HG03571 (cell line): Measurements from ENCODE around the gene FHL2.

Source experiments
- ATAC-seq: cut with Tn5 transposase; IDR thresholded peaks from one replicate; pipeline ENCODE4 v1.9.1; 2021; ENCODE audit not compliant: unreplicated experiment

Gene FHL2

DNA sequence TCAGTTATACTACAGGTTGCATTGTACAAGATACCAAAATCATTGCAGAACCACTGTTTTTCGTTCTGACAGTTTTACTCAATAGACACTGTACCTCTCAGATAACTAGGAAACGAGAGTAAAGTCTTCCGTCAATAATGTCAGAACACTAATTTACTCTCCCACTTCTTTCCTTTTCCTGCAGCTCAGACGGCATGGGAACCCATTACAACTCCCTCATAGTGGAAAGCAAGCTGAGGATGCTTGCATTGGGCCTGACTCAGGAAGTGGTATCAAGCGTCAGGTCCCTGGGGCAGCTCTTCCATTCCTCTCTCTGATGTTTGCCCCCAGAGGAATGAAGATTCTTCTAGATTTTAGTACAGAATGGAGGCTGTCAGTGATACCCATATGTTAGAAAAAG lies 23.9 kb upstream of the FHL2 start:
- ATAC-seq: no peak

DNA sequence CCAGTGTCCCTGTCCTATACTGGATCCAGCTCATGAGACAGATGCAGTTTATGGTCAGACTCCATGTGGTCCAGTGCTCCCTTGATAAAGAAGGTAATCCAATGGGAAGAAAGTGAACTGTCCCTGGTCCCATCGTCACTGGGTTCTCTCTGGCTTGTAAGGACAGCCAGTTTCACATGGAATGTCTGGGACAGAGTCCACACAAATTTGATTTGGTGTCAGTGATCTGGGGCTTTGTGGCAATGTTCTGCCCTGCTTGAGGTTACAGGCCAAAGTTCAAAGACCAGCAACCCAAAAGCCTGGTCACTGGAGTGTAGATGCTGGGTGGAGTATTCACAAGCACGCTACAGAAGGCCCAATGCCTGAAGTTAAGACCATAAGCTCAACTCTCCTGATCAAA lies 22.2 kb upstream of the FHL2 start:
- no peak for ATAC-seq

DNA sequence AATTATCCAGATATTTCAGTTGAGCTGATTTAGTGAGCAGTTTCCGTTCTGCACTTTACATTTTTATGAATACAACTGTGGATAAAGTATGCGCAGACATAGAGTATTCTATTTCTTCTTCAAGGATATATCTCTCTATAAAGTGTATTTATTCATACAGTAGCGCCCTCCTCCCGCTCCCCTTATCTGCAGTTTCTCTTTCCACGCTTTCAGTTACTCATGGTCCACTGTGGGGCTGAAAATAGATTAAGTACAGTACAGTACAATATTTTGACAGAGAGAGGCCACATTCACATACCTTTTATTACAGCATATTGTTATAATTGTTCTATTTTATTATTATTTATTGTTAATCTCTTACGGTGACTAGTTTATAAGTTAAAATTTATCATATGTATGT lies 19.7 kb upstream of the FHL2 start:
- ATAC-seq: no peak

DNA sequence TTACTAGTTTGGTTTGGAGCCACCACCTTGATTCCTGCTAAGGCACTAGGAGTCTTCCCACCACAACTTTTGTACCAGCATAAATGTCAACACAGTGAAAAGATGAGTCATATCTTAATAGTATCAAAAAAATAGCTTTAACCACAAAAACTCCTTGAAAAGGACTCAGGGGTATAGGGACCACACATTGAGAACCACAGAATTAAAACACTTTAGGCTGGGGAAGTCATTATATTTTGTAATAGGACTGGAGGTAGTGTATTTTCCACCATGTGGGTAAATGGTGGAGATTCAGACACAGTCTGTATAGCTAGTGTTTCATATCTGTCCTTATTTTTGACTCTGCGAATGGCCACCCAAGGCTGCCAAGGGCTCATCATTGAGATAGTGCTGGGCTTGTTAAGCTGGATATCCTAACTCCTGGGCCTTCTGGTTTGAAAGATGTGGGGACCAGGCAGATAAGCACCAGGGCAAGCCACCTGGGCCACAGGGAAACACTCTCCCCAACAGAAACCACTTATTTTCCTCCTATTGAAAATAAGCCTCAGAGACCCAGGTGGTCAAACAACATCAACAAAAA lies 19.1 kb upstream of the FHL2 start:
- ATAC-seq: no peak

DNA sequence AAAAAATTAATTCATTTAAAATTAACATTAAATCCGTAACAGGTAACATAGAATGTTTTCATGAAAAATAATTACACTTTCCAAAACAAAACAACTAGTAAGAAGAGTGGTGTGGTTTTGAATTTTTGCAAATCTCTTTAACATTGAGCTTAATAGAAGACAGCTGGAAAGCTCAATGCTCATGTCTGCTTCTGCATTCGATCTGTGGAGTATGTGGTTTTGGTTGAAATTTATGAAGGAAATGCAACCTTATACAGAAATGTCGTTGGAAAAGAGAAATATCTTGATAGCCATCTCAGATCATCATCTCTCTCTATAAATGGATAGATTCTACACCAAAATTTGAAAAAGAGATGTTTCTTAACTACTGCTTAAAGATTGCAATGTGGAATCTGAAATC lies 17.3 kb upstream of the FHL2 start:
- ATAC-seq: no peak

DNA sequence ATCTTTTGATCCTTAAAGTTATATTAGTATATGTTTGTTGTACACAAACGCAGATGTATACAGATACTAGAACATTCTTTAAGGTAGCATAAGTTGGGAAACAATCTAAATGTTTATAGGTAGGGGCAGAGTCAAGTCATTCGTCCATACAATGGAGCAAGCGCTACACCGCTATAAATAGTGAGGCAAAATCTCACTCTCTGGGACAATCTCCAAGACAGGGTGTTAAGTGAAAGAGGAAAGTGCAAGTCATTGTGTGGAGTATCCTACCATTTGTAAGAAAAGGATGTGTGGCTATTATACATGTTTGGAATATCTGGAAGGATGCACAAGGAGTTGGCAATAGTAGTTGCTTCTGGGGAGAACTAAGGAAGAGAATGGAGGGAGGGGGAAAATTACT lies 16.2 kb upstream of the FHL2 start:
- ATAC-seq: no peak

DNA sequence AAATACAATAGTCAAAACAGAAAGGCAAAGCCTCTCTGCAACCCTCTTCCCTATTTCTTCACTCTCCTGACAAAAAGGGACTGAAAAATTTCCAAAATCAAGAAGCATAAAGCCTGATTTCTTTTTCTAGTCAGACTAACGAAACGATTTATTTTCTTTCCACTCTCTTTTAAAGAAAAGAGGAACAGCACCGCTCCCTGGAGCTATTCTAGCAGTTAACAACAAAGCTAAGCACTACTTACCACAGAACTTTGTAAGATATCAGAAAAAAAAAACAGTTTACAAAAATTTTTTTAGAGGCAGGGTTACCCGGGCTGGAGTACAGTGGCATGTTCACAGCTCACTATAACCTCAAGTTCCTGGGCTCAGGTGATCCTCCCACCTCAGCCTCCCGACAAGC lies 14.4 kb upstream of the FHL2 start:
- ATAC-seq: no peak

DNA sequence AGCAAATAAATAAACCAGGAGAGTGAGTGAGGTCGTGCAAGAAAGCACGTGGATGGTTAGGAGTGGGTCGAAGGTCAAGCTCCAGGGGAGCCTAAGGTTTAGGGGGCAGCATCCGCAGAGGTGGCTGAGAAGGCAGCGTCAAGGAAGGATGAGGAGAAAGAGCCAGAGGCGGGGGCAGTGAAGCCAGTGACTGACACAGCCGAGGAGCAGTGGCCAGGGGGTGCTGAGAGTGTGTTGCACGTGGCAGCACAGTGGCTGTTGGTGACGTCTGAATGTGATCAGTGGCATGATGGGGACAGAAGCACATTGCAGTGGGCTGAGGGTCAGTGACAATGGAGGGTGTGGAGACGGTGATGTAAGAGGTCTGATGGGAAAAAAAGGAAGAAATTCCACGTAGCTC lies 13.7 kb upstream of the FHL2 start:
- ATAC-seq: no peak

DNA sequence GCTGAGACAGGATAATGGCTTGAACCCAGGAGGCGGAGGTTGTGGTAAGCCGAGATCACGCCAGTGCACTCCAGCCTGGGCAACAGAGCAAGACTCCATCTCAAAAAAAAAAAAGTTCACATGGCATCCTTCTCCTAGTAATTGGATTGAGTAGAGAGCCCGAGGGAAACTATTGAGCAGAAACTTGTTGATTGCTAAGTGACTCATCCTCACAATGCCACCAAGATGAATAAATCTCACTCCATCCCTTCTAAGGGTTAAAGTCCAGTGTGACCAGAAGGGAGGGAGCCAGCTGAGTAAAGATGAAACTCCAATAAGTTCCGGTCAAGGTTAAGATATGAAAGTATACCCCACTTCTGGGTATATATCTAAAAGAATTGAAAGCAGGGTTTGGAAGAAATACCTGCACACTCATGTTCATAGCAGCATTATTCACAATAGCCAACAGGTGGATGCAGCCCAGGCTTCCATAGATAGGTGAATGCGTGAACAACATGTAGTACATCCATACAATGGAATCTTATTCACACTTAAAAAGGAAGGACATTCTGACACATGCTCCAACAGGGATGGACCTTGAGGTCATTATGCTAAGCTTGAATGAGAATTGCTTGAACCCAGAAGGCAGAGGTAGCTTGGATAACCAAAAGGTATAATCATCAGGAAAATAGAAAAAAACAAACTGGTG lies 13.0 kb upstream of the FHL2 start:
- ATAC-seq: no peak

DNA sequence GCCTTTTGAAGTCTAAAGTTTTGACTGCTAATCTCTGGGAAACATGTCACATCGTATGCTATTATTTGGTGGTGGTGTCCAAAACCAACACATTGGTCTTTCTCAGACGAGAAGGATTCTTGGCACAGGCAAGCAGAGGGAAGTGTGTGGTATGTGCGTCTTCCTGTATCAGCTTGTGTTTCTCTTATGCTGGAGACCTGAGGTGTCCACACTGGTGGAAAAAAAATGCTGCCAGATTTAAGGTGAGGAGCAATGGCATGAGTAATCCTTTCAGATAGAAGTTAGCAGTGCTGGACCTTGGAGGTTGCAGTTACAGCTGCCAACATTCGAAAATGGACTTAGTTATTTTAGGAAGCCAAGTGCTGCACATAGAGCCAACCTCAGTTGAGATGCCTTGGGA lies 11.7 kb upstream of the FHL2 start:
- no peak for ATAC-seq

DNA sequence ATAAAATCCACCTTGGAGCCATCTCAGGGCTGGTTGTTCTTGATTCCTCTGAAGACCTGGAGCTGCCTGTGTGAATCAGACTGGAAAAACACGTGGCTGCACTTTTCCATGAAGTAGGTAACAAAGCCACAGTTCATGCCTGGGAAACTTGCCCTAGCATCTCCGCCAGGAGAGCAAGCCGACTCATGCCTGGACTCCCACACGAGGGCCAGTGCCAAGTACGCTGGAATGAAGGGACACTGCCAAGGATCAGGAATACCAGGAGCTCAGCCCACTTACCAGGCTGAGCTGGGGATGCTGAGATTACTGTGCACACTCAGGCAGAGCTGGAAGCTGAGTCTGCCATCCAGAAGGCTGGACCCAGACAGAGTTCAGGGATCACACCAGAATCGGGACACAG lies 10.9 kb upstream of the FHL2 start:
- no peak for ATAC-seq

DNA sequence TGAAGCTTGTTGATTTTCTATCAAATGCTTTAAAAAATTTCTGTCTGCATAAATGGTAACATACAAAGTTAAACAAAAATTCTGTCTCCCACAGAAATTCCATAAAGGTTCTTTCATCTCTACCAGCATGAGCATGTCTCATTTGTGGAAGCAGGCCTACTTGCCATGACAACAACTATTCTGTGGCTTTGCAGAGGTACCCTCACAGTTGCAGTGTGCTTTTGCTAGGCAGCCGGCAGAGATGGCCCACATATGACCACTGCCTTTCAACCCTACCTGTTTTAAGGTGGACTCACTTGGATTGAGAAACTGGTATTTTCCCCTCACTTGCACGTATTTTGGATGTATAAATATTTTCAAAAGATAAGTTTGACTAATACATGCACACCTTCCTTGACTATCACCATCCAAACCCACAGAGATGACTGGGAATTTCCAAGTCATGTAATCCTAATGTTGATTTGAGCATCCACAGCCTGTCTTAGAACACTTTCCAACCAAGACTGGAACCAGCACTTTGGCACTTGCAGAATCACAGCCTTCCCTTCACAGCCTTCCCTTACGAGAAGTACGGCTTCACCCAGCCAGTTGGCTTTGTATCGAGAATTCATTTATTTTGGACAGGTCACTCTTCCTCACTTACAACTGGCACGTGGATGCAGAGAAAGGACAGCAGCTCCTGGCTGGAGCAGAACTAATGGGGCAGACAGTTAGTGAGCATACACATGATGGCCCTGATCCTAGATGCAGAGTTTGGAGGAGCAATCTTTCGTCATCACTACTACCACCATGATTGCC lies 9.3 kb upstream of the FHL2 start:
- no peak for ATAC-seq

DNA sequence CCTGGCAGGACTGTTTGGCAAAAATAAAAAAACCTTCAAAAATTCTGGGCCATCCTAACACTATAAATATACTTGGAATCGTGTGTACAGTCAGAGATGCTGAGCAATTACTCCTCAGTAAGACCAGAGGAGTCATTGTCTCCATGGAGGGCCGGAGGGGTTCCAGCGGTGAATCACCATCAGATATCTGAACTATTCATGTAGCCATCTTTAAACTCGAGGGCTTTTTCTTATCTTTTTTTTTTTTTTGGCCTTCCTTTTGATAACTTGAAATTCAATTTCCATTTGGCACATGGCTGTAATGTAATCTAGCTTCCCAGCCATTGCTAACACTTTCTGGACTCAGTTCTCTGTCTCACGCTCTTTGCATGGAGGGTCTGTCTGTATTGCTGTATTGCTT lies 7.4 kb upstream of the FHL2 start:
- no peak for ATAC-seq

DNA sequence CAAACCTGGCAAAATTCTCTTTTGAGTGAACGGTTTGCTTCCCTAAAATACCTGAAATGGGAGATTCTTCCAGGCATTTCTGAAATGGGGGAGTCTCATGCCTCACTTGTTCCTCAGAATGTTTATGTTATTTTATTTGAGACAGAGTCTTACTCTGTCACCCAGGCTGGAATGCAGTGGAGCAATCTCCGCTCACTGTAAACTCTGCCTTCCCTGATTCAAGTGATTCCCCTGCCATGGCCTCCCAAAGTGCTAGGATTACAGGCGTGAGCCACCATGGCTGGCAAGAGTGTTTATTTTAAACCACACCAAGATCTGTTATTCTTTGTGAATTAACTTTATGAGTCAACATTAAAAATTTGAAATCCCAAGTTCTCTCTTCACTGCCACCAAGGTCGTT lies 6.4 kb upstream of the FHL2 start:
- ATAC-seq: no peak

DNA sequence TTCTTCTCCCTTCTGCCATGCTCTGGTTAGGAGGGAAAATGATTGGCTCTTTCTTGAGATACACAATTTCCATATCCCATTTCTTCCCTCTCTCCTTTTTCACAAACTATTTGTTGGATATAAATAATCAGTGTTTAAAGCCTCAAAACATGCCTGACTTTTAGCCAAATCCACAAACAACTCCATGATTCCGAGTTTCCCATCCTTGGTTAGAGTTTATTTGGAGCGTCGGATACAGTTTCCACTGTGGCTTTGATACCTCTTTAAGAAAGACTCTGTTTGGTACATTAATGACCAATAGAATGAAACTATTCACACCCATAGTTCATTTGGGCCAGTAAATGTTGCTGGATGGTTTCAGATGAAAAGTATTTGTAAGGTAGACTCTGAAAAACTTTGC lies 5.9 kb upstream of the FHL2 start:
- no peak for ATAC-seq

DNA sequence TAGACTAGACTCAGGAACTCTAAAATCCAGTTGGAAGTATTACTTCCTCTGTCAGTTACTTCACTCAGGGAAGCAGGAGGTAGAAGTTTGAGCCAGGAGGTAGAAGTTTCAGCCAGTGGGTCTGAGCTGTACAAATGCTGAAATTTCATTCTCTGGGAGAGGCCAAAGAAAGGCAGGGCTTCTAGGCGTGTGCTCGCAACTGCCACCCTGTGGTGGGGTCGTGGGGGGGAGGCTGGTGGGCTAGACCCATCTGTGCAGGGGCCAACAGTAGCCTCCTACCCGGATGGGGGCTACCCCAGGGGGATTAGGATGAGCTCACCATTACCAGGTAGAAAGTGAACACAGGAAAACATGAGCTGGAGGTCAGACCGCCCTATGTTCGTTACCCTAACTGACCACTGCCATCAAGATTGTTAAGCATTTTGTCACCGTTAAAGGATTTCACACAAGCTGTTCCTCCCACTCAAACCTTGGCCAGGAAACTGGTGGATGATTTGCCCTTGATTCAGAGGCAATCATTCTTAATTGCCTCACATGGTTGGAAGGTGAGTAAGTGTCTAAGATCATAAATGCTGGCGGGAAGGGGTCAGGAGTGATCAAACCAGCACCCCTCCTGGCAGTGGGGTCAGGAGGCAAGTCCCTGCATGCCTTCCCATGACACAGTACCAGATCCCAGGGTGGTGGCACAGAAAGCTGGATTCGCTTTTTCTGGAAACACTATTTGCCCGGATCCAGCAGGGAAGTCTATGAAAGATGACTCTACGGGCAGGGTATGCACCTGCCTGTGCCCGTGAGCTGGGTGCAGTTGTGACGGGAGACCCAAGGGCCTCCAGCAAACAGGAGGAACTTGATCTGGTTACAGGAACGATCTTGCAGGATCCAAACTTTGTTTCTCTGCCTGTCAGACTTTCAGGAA lies 5.2 kb upstream of the FHL2 start:
- ATAC-seq: no peak

DNA sequence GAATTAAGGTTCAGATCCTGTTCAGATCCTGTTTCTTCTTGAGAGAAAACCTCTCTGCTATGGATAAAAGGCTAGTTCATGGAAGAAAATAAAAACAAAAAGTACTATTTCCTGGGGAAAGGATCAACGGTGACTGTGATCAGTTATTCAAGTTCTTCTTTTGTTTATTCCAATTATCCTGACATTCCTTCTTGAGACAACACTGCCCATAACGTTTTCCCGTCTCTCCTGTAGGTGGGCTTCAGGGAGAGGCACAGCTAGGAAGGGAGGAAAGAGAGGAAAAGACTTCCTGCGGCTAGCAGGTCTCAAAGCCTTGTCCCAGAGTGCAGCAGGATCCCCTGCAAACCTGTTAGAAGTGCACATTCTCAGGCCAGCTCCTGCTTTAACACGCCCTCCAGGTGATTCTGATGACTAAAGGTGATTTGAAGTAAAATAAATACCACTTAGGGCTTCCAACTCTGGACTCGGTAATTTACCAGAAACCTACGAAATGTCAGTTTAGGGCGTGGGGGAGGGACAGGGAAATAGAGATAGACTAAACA lies 4.5 kb upstream of the FHL2 start:
- no peak for ATAC-seq

DNA sequence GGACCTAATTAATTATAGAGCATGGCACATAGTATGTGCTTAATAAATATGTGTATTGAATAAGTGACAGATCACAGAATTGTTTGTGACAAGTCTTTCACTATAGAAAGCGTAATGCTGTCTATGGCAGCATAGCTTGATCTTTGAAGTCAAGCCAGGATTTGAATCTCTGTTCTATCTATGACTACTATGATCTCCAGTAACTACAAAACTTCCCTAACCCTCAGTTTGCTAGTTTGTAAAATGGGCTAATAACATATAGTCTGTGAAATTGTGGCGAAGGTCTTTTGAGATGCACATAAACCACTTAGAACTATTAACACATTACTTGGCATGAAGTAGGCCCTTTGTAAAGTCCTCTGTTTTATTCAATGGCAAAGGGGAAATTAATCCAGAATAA lies 4.0 kb upstream of the FHL2 start:
- ATAC-seq: no peak

DNA sequence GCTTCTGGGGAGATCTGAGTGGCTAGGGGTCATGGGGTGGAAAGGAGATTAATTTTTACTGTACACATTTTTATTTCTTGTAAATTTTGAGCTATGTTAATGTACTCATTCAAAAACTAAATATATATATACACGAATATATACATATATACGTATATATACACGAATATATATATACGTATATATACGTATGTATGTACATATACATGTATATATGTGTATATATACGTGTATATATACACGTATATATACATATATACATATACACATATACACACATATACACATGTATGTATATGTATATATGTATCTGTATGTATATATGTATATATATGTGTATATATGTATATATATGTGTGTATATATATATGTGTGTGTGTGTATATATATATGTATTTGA lies 3.0 kb upstream of the FHL2 start:
- no peak for ATAC-seq

DNA sequence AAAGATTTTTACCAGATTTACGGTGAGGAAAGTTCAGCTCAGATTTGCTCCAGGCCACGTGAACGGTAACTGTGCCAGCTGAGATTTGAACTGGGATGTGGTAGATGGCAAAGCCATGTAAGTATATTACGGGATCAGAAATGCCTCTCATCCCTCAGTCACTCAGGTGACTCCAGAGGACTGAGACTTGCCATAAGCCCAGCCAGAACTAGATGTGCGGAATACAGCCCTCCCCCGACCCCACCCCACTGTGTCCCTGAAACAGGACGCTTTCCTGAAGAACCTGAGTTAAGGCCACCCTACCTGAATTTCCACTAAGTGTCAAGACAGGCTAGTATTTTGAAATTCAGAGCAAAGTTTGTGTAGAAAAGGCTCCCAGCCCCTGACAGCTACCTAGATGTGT lies 1.3 kb upstream of the FHL2 start:
- ATAC-seq: no peak

DNA sequence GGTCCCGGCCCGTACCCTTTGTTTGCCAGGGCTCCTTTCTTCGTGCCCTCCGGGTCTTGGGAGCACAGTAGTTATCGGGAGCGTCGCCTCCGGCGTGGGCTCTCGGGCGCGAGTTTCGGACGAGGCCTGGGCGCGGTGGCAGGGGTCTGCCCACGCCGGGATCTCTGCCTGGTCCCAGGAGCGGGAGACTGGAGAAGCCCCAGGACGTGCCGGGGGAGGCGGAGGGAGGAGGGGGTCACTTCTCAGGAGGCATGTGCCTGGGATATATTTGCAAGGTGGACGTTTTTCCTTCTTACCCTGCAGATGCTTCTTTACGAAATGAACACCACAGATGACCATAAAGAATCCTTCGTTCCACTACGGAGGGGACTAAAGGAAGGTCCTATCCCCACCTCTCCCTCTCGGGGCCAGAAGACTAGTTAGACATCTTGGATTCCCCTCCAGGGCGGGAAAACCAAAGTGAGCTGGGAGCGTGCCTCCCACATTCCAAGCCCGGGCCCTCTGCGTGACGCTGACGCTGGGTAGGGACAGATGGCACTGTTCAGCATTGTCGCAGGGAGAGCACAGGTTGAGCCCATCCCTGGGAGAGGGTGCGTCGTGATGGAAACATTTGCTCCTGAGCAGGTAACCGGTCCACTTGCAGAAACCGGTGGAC lies 483 bp upstream of the FHL2 start:
- no peak for ATAC-seq
